Epithelial cell of esophagus (primary cell): ENCODE measurements around the gene PLEKHS1.
A peak's percentile ranks its signal among the peaks of the same experiment; 100 is the strongest.
"Not testable (repeated sequence)": the region's sequence is repeated elsewhere in the genome, so short reads cannot be mapped to it uniquely, and the experiment has no call there.

Experiments
- DNase-seq: peaks from one replicate; pipeline ENCODE4 v3.0.0; 2010; ENCODE audit warnings: low read depth
- H3K4me3 ChIP-seq: 2 replicates; pipeline ENCODE4 v1.5.1; 2011; ENCODE audit warnings: mild to moderate bottlenecking, low read length, control low read depth
- TF ChIP-seq, protein P1 (sequence below): IDR thresholded peaks from 2 replicates; pipeline ENCODE4 v1.5.1; 2011; ENCODE audit warnings: low read depth, mild to moderate bottlenecking, low read length, control low read depth, inconsistent platforms; ENCODE audit not compliant: insufficient read depth; ENCODE audit errors: missing control alignments

Gene PLEKHS1

DNA sequence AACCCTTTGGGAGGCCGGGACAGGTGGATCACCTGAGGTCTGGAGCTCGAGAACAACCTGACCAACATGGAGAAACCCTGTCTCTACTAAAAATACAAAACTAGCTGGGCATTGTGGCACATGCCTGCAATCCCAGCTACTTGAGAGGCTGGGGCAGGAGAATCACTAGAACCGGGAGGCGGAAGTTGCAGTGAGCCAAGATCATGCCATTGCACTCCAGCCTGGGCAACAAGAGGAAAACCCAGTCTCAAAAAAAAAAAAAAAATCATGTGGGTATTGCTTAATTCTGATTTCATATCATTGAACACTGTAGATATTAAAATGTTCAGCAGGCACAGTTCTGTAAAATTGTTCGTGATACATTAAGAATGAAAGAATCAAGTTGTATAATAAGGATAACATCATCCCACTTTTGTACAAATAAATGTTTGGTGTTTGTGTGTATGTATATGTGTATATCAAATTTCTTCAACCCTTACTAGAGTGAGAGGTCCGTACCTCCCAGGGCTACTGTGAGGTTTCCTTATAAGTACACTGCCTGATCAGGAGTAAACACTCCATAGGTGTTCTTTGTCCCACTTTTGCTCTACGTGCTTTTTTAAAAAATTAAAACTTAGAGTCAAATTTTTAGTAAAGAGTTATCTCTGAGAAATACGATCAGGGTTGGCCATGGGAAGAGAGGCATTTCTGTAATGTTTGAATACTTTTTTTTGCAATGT lies 31.7 kb downstream of the PLEKHS1 start:
- TF ChIP-seq, protein P1, sequence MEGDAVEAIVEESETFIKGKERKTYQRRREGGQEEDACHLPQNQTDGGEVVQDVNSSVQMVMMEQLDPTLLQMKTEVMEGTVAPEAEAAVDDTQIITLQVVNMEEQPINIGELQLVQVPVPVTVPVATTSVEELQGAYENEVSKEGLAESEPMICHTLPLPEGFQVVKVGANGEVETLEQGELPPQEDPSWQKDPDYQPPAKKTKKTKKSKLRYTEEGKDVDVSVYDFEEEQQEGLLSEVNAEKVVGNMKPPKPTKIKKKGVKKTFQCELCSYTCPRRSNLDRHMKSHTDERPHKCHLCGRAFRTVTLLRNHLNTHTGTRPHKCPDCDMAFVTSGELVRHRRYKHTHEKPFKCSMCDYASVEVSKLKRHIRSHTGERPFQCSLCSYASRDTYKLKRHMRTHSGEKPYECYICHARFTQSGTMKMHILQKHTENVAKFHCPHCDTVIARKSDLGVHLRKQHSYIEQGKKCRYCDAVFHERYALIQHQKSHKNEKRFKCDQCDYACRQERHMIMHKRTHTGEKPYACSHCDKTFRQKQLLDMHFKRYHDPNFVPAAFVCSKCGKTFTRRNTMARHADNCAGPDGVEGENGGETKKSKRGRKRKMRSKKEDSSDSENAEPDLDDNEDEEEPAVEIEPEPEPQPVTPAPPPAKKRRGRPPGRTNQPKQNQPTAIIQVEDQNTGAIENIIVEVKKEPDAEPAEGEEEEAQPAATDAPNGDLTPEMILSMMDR = no peak
- no peak overlapping the region for H3K4me3 ChIP-seq
- no peak for DNase-seq

DNA sequence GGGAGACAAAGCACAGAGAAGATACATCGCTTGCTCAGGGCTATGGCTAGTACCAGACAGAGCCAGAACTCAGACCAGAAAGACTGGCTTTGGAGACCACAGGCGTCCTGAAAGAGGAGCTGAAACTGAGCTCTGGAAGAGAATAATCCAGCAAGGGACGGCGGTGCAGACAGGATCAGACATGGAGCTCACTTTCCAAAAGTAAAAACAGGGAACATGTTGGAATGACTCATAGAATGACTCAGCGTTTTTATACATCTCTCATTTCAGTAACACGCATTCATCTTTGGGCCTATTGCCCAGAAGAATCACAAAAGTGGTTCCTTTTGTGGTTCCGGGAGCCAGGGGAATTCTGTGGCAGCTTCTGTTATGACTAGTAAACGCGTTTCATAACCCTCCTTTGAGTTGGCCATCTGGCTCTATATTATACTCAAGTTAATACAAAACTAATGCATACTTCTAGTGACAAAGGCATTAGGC lies 37.2 kb downstream of the PLEKHS1 start:
- TF ChIP-seq, protein P1 = no peak
- no peak overlapping the region for H3K4me3 ChIP-seq
- peak; percentile 96 for DNase-seq

DNA sequence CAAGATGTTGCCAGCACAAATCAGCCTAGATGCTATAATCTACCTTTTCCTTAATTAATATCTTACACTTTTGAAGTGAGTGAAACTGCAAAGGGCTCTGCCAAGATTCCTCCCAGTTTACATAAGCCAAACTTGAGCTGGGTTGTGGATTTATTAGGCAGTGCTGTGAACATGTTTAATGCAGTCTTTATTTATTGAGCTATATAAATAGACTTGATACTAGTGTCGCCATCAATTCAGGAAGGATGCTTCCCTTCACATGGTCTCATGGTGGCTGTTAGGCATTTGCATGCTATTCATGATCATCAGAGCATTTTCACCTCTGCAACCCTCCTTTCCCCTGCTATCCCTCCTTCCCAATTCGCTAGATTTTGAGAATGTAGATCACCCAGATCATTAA lies 40.2 kb downstream of the PLEKHS1 start:
- no peak overlapping the region for H3K4me3 ChIP-seq
- no peak for DNase-seq
- TF ChIP-seq, protein P1 = no peak

DNA sequence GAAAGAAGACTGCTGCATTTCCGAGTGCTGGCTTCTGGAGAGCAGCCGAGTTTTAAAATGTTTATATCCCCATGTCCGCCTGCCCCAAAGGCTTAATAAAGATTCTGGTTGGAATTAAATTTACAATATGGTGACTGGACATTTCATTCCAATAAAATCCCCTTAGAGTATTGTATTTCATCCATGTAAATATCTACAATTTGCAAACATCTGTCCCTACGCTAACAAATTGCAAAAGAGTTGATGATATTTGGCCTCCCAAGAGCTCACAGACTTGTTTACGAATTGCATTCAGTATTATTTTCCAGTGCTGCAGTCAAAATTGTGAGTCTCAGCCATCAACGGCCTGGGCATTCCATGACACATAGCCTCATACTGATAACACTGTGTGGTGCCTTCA lies 50.1 kb downstream of the PLEKHS1 start:
- TF ChIP-seq, protein P1 = no peak
- DNase-seq = no peak
- no peak overlapping the region for H3K4me3 ChIP-seq

DNA sequence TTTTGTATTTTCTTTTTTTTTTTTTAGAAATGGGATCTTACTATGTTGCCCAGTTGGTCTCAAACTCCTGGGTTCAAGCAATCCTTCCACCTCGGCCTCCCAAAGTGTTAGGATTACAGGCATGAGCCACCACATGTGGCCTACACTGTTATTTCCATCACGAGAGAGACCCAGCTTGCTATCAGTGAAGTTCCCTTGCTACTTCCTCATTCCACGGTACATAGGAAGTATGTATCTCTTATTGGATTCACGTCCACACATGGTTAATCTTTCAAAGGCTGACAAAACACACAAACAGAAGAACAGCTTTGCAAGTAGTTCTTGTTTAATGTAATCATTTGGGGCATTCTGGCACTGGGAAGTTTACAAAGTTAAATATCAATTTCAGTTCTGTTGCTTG lies 51.5 kb downstream of the PLEKHS1 start:
- no peak for DNase-seq

DNA sequence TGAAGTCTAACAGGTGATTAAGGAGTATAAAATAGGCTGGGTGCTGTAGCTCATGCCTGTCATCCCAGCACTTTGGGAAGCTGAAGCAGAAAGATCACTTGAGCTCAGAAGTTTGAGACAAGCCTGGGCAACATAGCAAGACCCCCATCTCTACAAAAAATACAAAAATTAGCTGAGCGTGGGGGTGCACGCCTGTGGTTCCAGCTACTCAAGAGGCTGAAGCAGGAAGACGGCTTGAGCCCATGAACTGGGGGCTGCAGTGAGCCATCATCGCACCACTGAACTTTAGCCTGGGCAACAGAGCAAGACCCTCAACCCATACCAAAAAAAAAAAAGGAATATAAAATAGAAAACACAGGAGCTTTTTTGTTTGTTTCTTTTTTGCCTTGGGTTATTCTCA lies 55.0 kb downstream of the PLEKHS1 start:
- TF ChIP-seq, protein P1 = no peak
- H3K4me3 ChIP-seq = no peak overlapping the region
- no peak for DNase-seq

More for the DNA sequence above, 51.5 kb downstream of the PLEKHS1 start:
- H3K4me3 ChIP-seq = no peak overlapping the region
- TF ChIP-seq, protein P1 = no peak

DNA sequence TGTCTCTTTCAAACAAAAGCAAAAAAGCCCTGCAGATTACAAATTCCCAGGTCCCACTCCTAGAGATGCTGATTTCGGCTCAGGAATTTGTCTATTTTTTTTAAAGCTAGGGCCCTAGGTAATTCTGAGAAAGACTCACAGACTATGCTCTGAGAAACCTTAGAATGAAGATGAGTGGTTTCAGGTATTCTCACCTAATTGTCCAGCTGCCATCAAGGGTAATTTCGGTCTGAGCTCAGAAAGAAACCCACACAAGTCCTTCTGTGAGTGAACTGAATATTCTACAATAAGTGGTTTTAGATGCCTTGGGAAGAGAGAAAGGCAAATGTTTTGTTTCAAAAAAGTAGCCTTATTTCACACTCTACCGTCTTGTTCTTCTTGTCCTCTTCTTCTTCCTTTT lies 56.7 kb downstream of the PLEKHS1 start:
- TF ChIP-seq, protein P1 = no peak
- no peak overlapping the region for H3K4me3 ChIP-seq
- DNase-seq = no peak

DNA sequence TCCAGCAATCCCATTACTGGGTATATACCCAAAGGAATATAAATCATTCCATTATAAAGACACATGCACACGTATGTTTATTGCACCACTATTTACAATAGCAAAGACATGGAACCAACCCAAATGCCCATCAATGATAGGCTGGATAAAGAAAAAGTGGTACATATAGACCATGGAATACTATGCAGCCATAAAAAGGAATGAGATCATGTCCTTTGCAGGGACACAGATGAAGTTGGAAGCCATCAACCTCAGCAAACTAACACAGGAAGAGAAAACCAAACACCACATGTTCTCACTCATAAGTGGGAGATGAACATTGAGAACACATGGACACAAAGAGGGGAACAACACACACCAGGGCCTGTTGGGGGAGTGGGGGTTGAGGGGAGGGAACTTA lies 63.2 kb downstream of the PLEKHS1 start:
- not testable (repeated sequence) for H3K4me3 ChIP-seq, DNase-seq
